MM.1S (cell line): ENCODE data around the gene CREB5.

Experiments
- DNase-seq: peaks from one replicate; pipeline ENCODE4 v3.0.0-alpha.2; 2015
- H2AFZ ChIP-seq: fragments of 300-600 bp; sonication (generic); 2 replicates; pipeline ENCODE4 v1.6.0; 2016; ENCODE audit warnings: antibody characterized with exemption, low read length
- H3F3A ChIP-seq: fragments of 300-600 bp; sonication (generic); 2 replicates; pipeline ENCODE4 v1.6.1; 2016; ENCODE audit warnings: mild to moderate bottlenecking, antibody characterized with exemption, low read length, moderate library complexity, mixed read lengths; ENCODE audit not compliant: insufficient read depth
- H3K27ac ChIP-seq: fragments of 300-600 bp; sonication (generic); 2 replicates; pipeline ENCODE4 v1.5.1; 2016; ENCODE audit warnings: mild to moderate bottlenecking, low read length
- H3K27me3 ChIP-seq: fragments of 300-600 bp; sonication (generic); replicated peaks from 2 replicates; pipeline ENCODE4 v1.6.0; 2016; ENCODE audit warnings: low read length; ENCODE audit not compliant: insufficient read depth
- H3K36me3 ChIP-seq: fragments of 300-600 bp; sonication (generic); replicated peaks from 2 replicates; pipeline ENCODE4 v1.6.1; 2016; ENCODE audit warnings: mild to moderate bottlenecking, low read length, mixed read lengths; ENCODE audit not compliant: insufficient read depth
- H3K4me1 ChIP-seq: fragments of 300-600 bp; sonication (generic); 2 replicates; pipeline ENCODE4 v1.6.1; 2016; ENCODE audit warnings: low read length, mixed read lengths
- H3K4me2 ChIP-seq: fragments of 300-600 bp; sonication (generic); 2 replicates; pipeline ENCODE4 v1.6.0; 2016; ENCODE audit warnings: low read depth, low read length
- H3K4me3 ChIP-seq: fragments of 300-600 bp; sonication (generic); 2 replicates; pipeline ENCODE4 v1.5.1; 2016; ENCODE audit warnings: low read length, mixed read lengths
- H3K79me2 ChIP-seq: fragments of 300-600 bp; sonication (generic); 2 replicates; pipeline ENCODE4 v1.6.1; 2016; ENCODE audit warnings: mixed run types, low read length, mixed read lengths
- H3K9ac ChIP-seq: fragments of 300-600 bp; sonication (generic); 2 replicates; pipeline ENCODE4 v1.6.1; 2016; ENCODE audit warnings: low read length, mixed read lengths
- H3K9me2 ChIP-seq: fragments of 300-600 bp; sonication (generic); replicated peaks from 2 replicates; pipeline ENCODE4 v1.6.1; 2016; ENCODE audit warnings: mild to moderate bottlenecking, low read length, mixed read lengths; ENCODE audit not compliant: insufficient read depth
- H3K9me3 ChIP-seq: fragments of 300-600 bp; sonication (generic); replicated peaks from 2 replicates; pipeline ENCODE4 v1.6.1; 2016; ENCODE audit warnings: mild to moderate bottlenecking, low read length, mixed read lengths; ENCODE audit not compliant: insufficient read depth
- H4K20me1 ChIP-seq: fragments of 300-600 bp; sonication (generic); 2 replicates; pipeline ENCODE4 v1.6.1; 2016; ENCODE audit warnings: mild to moderate bottlenecking, low read length, moderate library complexity, mixed read lengths; ENCODE audit not compliant: insufficient read depth
- CTCF ChIP-seq: fragments of 300-600 bp; sonication (generic); IDR thresholded peaks from 2 replicates; pipeline ENCODE4 v1.5.1; 2016; ENCODE audit warnings: antibody characterized with exemption, low read length, mixed read lengths
- EZH2 ChIP-seq: fragments of 300-600 bp; sonication (generic); optimal IDR thresholded peaks from 2 replicates; pipeline ENCODE3; 2017; ENCODE audit warnings: low read depth, mild to moderate bottlenecking, antibody characterized with exemption, low read length, mixed read lengths
- EZH2phosphoT487 ChIP-seq: fragments of 300-600 bp; sonication (generic); IDR thresholded peaks from 2 replicates; pipeline ENCODE4 v1.6.1; 2018; ENCODE audit warnings: antibody characterized with exemption, low read length

Gene CREB5

GRCh38 chr7:28560767-28561166 lies 148.4 kb downstream of the CREB5 start:
- TF ChIP-seq CTCF, result no peak
- no peak for TF ChIP-seq EZH2phosphoT487
- no peak for TF ChIP-seq EZH2
- Histone ChIP-seq H3K4me3 (no peak overlapping the region), H3K9me2 (no peaks in the 10 kb centered on the region), H3K27me3 (no peaks in the 10 kb centered on the region), H3K4me2 (no peak overlapping the region), H3K4me1 (no peaks in the 10 kb centered on the region), H3K9me3 (no peaks in the 10 kb centered on the region), H3K79me2 (no peaks in the 10 kb centered on the region), H3K9ac (no peak overlapping the region), H3K36me3 (no peaks in the 10 kb centered on the region), H4K20me1 (no peaks in the 10 kb centered on the region), H3F3A (no peaks in the 10 kb centered on the region), H3K27ac (no peak overlapping the region), H2AFZ (no peak overlapping the region)
- no peak for DNase-seq

- H3K27ac ChIP-seq, result no peak overlapping the region
- no peaks in the 10 kb centered on the region for H3K9me3 ChIP-seq
- no peaks in the 10 kb centered on the region for H4K20me1 ChIP-seq
- DNase-seq, result no peak
- H3K4me1 ChIP-seq, result no peaks in the 10 kb centered on the region
- no peak for TF ChIP-seq EZH2
- no peak for TF ChIP-seq CTCF
- TF ChIP-seq EZH2phosphoT487, result no peak
- no peaks in the 10 kb centered on the region for H3K9me2 ChIP-seq
- no peak overlapping the region for H3K9ac ChIP-seq
- no peak overlapping the region for H3K4me3 ChIP-seq
- H3K27me3 ChIP-seq, result no peaks in the 10 kb centered on the region
- H3F3A ChIP-seq, result no peaks in the 10 kb centered on the region
- H3K4me2 ChIP-seq, result no peak overlapping the region
- H3K79me2 ChIP-seq, result no peaks in the 10 kb centered on the region
- no peak overlapping the region for H2AFZ ChIP-seq
- H3K36me3 ChIP-seq, result no peaks in the 10 kb centered on the region
Measured at GRCh38 chr7:28564033-28564432, 151.7 kb downstream of the CREB5 start.

- no peak overlapping the region for H3K4me2 ChIP-seq
- no peak overlapping the region for H3K4me3 ChIP-seq
- no peak overlapping the region for H2AFZ ChIP-seq
- H3K4me1 ChIP-seq, result no peaks in the 10 kb centered on the region
- H3K27me3 ChIP-seq, result no peaks in the 10 kb centered on the region
- H4K20me1 ChIP-seq, result no peaks in the 10 kb centered on the region
- DNase-seq, result no peak
- H3K9me3 ChIP-seq, result no peaks in the 10 kb centered on the region
- H3K79me2 ChIP-seq, result no peaks in the 10 kb centered on the region
- no peaks in the 10 kb centered on the region for H3K9me2 ChIP-seq
- H3K27ac ChIP-seq, result no peak overlapping the region
- no peaks in the 10 kb centered on the region for H3K36me3 ChIP-seq
- H3F3A ChIP-seq, result no peaks in the 10 kb centered on the region
- no peak overlapping the region for H3K9ac ChIP-seq
- TF ChIP-seq EZH2phosphoT487 (no peak), EZH2 (no peak), CTCF (no peak)
Measured at GRCh38 chr7:28564755-28565374, 152.5 kb downstream of the CREB5 start.
